ENCODE results near the gene PLOD3. TPM values are rescaled to one million over a fixed set of nuclear protein-coding genes. Genes with fewer than 3 reads are reported as not detected.

Gene PLOD3
- total and polyA plus RNA-seq, 2 of the 8 experiments (the other 6 are each of a cell fraction or from before 2014, with no cell fraction given): 28.4 to 47.2 TPM

GRCh38 chr7:101210143-101210542, 7.2 kb downstream of the PLOD3 start:
- H3K27me3 ChIP-seq (replicated peaks in 1 of 4; ENCODE audit: control insufficient read depth in 3 of 4, extremely low read depth in 1 of 4, insufficient read depth in 3 of 4, low read length in 3 of 4): no peaks in the 10 kb centered on the region
- DNase-seq (ENCODE audit: low read depth in 1 of 2, low spot score in 2 of 2): no peak
- H3K4me1 ChIP-seq (replicated peaks in 1 of 4; ENCODE audit: control insufficient read depth in 3 of 4, insufficient read depth in 4 of 4, low read length in 3 of 4): peaks cover 0 to 2% (median 0%) of the 10 kb centered on the region in 4 experiments; a peak in 1 of 7 replicates
- no peak overlapping the region for H2BK20ac ChIP-seq (ENCODE audit: low read length)
- no peak overlapping the region for H2BK120ac ChIP-seq (replicated peaks; ENCODE audit: low read depth, low read length)
- no peak overlapping the region for H3K14ac ChIP-seq (ENCODE audit: insufficient read length)
- no peaks in the 10 kb centered on the region for H3K9me3 ChIP-seq (ENCODE audit: insufficient read depth in 2 of 2, low read depth in 1 of 2, low read length in 1 of 2)
- no peaks in the 10 kb centered on the region for H3K79me2 ChIP-seq (ENCODE audit: control insufficient read depth in 1 of 2, insufficient read depth in 2 of 2, low read length in 2 of 2)
- H2AK5ac ChIP-seq (ENCODE audit: low read depth, low read length): no peak overlapping the region
- H3K23ac ChIP-seq (ENCODE audit: insufficient read length): no peak overlapping the region
- H3K4ac ChIP-seq (replicated peaks; ENCODE audit: insufficient read length, low read depth, low read length): no peak overlapping the region
- H3K23me2 ChIP-seq (ENCODE audit: low read depth, low read length): no peaks in the 10 kb centered on the region
- no peaks in the 10 kb centered on the region for H3K79me1 ChIP-seq (ENCODE audit: low read depth, low read length)
- WGBS, 2 experiments (ENCODE audit: extremely low coverage in 1 of 2, insufficient coverage in 1 of 2, insufficient read length in 1 of 2, insufficient replicate concordance in 2 of 2, low coverage in 1 of 2, low lambda C conversion rate in 2 of 2, missing lambda C conversion rate in 1 of 2): 95% methylated on average over 18 of the region's 19 CpGs; no CpG with 5 or more reads in 1 of the 2 experiments
- H2BK15ac ChIP-seq (ENCODE audit: low read length): no peak overlapping the region
- H4K8ac ChIP-seq (ENCODE audit: extremely low read depth, insufficient read depth, low read length): no peak overlapping the region
- no peak overlapping the region for H4K5ac ChIP-seq (ENCODE audit: insufficient read length, low read depth, low read length)
- no peak overlapping the region for H3K4me2 ChIP-seq (ENCODE audit: insufficient read depth in 1 of 2, low read depth in 2 of 2, low read length in 2 of 2)
- no peak overlapping the region for H2AFZ ChIP-seq (ENCODE audit: low read length)
- FAIRE-seq: no peak
- ChIA-PET CTCF (ENCODE audit: partially characterized antibody) (interaction anchor here (1.1 to 1.6 kb wide), 5 partner anchors 17 to 72 kb away, joined by 3 to 7 read pairs (median 4); no protein-coding TSS in a partner anchor), POLR2A (ENCODE audit: partially characterized antibody) (interaction anchor here (0.9 to 1.8 kb wide), 4 partner anchors 10 to 64 kb away, joined by 3 to 6 read pairs (median 4); partner anchors contain the start of gene MOGAT3)
- no peak overlapping the region for H3K4me3 ChIP-seq (ENCODE audit: extremely low read depth in 1 of 4, insufficient read depth in 2 of 4, low read depth in 3 of 4, low read length in 4 of 4)
- H3K56ac ChIP-seq (replicated peaks; ENCODE audit: insufficient read length, low read depth, low read length): no peak overlapping the region
- H3K9ac ChIP-seq (replicated peaks in 1 of 4; ENCODE audit: extremely low read depth in 1 of 4, low read depth in 3 of 4, low read length in 3 of 4): no peak overlapping the region
- no peak overlapping the region for H2BK5ac ChIP-seq (ENCODE audit: low read depth, low read length)
- no peak overlapping the region for H3K18ac ChIP-seq (ENCODE audit: extremely low read depth, low read length)
- peaks cover 0 to 2% of the 10 kb centered on the region in 2 experiments for H4K20me1 ChIP-seq (replicated peaks in 1 of 2; ENCODE audit: control insufficient read depth in 1 of 2, insufficient read depth in 2 of 2, low read length in 2 of 2)
- no peak overlapping the region for H3K27ac ChIP-seq (ENCODE audit: low read depth, low read length)
- TF ChIP-seq EZH2 (IDR thresholded peaks at IDR 0.05; ENCODE audit: low read depth, low read length, severe bottlenecking): no peak
- TF ChIP-seq CTCF (IDR thresholded peaks at IDR 0.05; ENCODE audit: control extremely low read depth in 1 of 3, insufficient read depth in 1 of 3, low read depth in 1 of 3, low read length in 3 of 3): no peak
- TF ChIP-seq NANOG (IDR thresholded peaks at IDR 0.05; ENCODE audit: insufficient read depth, low read depth, low read length, poor library complexity, severe bottlenecking): no peak
- no peak for TF ChIP-seq TBP (IDR thresholded peaks at IDR 0.05; ENCODE audit: low read depth, low read length)
- H2BK12ac ChIP-seq (ENCODE audit: low read depth, low read length): no peak overlapping the region
- peaks cover 0 to 4% (median 0%) of the 10 kb centered on the region in 4 experiments; a peak in 3 of 8 replicates for H3K36me3 ChIP-seq (ENCODE audit: control insufficient read depth in 2 of 4, insufficient read depth in 4 of 4, low read length in 3 of 4)
- H4K91ac ChIP-seq (replicated peaks; ENCODE audit: insufficient read length, low read length): no peak overlapping the region
